H1 (cell line): ENCODE data around the gene DOCK6.

ENCODE experiments used
- BACH1 ChIP-seq: IDR thresholded peaks from 2 replicates; pipeline ENCODE4 v1.6.1; 2012; ENCODE audit warnings: low read length, improper control_type of control experiment
- EZH2 ChIP-seq: fragments of 200-600 bp; sonication (generic); IDR thresholded peaks from 2 replicates; pipeline ENCODE4 v1.7.1; 2012; ENCODE audit warnings: low read depth, mild to moderate bottlenecking, moderate library complexity, low read length, inconsistent platforms; ENCODE audit not compliant: severe bottlenecking
- GABPA ChIP-seq: IDR thresholded peaks from 2 replicates; pipeline ENCODE4 v1.6.1; 2011; ENCODE audit warnings: mild to moderate bottlenecking, low read length, moderate library complexity, borderline replicate concordance; ENCODE audit not compliant: insufficient read depth
- POLR2AphosphoS5 ChIP-seq: IDR thresholded peaks from 2 replicates; pipeline ENCODE4 v1.6.1; 2011; ENCODE audit warnings: low read depth, low read length
- RFX5 ChIP-seq: IDR thresholded peaks from 2 replicates; pipeline ENCODE4 v1.6.1; 2011; ENCODE audit warnings: low read depth, low read length, improper control_type of control experiment, borderline replicate concordance
- RNF2 ChIP-seq: fragments of 200-900, 300-1000 bp; sonication (generic); IDR thresholded peaks from 2 replicates; pipeline ENCODE4 v1.7.1; 2016; ENCODE audit warnings: borderline replicate concordance, low read depth, mild to moderate bottlenecking, antibody characterized with exemption, low read length; ENCODE audit not compliant: poor library complexity, severe bottlenecking; ENCODE audit errors: missing control alignments
- SIN3A ChIP-seq, 2 experiments: IDR thresholded peaks in 1 of 2; conservative IDR thresholded peaks in 1 of 2; 2 replicates each; pipeline ENCODE4 v1.6.1; 2011 to 2012; ENCODE audit warnings: low read length in 2 of 2, improper control_type of control experiment in 1 of 2, low read depth in 1 of 2, mild to moderate bottlenecking in 1 of 2
- SIRT6 ChIP-seq: IDR thresholded peaks from one replicate; pipeline ENCODE4 v1.7.1; 2012; ENCODE audit warnings: low read length, inconsistent platforms
- SUZ12 ChIP-seq: fragments of 200-600 bp; sonication (generic); IDR thresholded peaks from 2 replicates; pipeline ENCODE4 v1.6.1; 2012; ENCODE audit warnings: mild to moderate bottlenecking, inconsistent platforms, low read length, moderate library complexity, mixed read lengths
- TEAD4 ChIP-seq: IDR thresholded peaks from 2 replicates; pipeline ENCODE4 v1.6.1; 2012; ENCODE audit warnings: low read depth, low read length, inconsistent platforms, mixed read lengths
- TF ChIP-seq, protein P1 (sequence below), 3 experiments: IDR thresholded peaks; 1 replicate in 2 of 3; 2 replicates in 1 of 3; pipeline versions ENCODE4 v1.5.1 to v1.6.1; 2011; ENCODE audit warnings: low read length in 3 of 3, mild to moderate bottlenecking in 3 of 3, inconsistent platforms in 2 of 3, low read depth in 1 of 3, moderate library complexity in 1 of 3; ENCODE audit not compliant: insufficient read depth in 1 of 3; ENCODE audit errors: control extremely low read depth in 1 of 3

DNA sequence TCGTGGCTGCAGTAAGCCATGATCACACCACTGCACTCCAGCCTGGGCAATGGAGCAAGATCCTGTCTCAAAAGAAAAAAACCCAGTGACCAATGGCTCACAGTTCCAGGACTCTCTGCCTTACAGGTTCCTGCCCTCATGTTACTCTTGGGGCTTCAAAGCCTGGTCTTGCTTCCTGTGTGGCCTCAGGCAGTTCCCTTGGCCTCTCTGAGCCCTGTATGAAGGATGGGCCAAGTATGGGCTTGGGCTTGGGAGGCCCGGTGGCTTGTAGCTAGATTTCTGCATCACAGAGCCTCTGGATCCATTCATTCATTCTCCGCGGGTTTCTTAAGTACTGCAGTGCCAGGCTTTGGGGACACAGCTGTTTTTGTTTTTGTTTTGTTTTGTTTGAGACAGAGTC lies 32.9 kb upstream of the DOCK6 start:
- TF ChIP-seq, protein P1, sequence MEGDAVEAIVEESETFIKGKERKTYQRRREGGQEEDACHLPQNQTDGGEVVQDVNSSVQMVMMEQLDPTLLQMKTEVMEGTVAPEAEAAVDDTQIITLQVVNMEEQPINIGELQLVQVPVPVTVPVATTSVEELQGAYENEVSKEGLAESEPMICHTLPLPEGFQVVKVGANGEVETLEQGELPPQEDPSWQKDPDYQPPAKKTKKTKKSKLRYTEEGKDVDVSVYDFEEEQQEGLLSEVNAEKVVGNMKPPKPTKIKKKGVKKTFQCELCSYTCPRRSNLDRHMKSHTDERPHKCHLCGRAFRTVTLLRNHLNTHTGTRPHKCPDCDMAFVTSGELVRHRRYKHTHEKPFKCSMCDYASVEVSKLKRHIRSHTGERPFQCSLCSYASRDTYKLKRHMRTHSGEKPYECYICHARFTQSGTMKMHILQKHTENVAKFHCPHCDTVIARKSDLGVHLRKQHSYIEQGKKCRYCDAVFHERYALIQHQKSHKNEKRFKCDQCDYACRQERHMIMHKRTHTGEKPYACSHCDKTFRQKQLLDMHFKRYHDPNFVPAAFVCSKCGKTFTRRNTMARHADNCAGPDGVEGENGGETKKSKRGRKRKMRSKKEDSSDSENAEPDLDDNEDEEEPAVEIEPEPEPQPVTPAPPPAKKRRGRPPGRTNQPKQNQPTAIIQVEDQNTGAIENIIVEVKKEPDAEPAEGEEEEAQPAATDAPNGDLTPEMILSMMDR (IDR thresholded peaks at IDR 0.05; ENCODE audit: control extremely low read depth in 1 of 3, insufficient read depth in 1 of 3, low read depth in 1 of 3, low read length in 3 of 3): no peak
- TF ChIP-seq SIN3A (conservative IDR thresholded peaks at IDR 0.05 in 1 of 2, IDR thresholded peaks at IDR 0.05 in 1 of 2; ENCODE audit: low read depth in 1 of 2, low read length in 2 of 2) (no peak), POLR2AphosphoS5 (no peak), EZH2 (no peak), BACH1 (no peak), RNF2 (no peak), SIRT6 (no peak), TEAD4 (no peak), GABPA (no peak), RFX5 (no peak), SUZ12 (no peak)
